Measurements from ENCODE around the gene STX1A. TPM values are rescaled to one million over a fixed set of nuclear protein-coding genes. Genes with fewer than 3 reads are reported as not detected.

Gene STX1A
- total RNA-seq, 2 experiments from 2014 or later = 5.3 to 5.7 TPM

DNA sequence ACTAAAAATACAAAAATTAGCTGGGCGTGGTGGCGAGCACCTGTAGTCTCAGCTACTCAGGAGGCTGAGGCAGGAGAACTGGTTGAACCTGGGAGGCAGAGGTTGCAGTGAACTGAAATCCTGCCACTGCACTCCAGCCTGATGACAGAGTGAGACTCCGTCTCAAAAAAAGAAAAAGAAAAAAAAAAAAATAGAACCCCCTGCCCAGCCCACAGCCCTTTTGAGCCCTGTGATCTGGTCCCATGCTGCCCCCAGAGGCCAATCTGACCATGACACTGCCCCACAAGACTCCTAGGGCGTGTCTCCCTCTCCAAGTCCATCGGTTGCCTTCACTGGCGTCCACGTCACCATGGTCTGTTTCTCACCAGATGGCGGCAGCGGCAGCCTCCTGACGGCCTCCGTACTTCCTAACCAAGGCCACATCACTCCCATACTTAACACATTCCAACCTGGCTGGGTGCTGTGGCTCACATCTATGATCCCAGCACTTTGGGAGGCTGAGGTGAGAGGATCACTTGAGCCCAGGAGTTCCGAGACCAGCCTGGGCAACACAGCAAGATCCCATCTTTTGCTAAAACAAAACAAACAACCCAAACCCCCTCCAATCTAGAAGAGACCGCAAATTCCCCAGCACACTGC, 18.0 kb downstream of the STX1A start:
- no peaks in the 10 kb centered on the region for H4K20me1 ChIP-seq (ENCODE audit: insufficient read depth, low read length)
- no peaks in the 10 kb centered on the region for H3K9me3 ChIP-seq (ENCODE audit: low read length)
- no peak overlapping the region for H2AFZ ChIP-seq (ENCODE audit: low read length)
- POLR2A ChIA-PET = interaction anchor here (0.5 to 1.0 kb wide), 3 partner anchors 10 to 281 kb away, joined by 3 to 4 read pairs (median 3); no protein-coding TSS in a partner anchor
- BruUV-seq (replicated peaks) = no TSS peak
- peaks cover 34% of the 10 kb centered on the region for H3K36me3 ChIP-seq (ENCODE audit: insufficient read depth, low read length)
- no peaks in the 10 kb centered on the region for H3K79me2 ChIP-seq (ENCODE audit: insufficient read depth, low read depth, low read length)
- no peaks in the 10 kb centered on the region for H3K4me1 ChIP-seq (ENCODE audit: insufficient read depth, low read length, poor library complexity, severe bottlenecking)
- no peak overlapping the region for H3K27ac ChIP-seq (ENCODE audit: low read depth, low read length, poor library complexity, severe bottlenecking)
- CTCF ChIA-PET (ENCODE audit: unreplicated experiment) = interaction anchor here (1.5 kb wide), 1 partner anchor 13 kb away, joined by 4 read pairs; no protein-coding TSS in a partner anchor
- TF ChIP-seq, protein P1, sequence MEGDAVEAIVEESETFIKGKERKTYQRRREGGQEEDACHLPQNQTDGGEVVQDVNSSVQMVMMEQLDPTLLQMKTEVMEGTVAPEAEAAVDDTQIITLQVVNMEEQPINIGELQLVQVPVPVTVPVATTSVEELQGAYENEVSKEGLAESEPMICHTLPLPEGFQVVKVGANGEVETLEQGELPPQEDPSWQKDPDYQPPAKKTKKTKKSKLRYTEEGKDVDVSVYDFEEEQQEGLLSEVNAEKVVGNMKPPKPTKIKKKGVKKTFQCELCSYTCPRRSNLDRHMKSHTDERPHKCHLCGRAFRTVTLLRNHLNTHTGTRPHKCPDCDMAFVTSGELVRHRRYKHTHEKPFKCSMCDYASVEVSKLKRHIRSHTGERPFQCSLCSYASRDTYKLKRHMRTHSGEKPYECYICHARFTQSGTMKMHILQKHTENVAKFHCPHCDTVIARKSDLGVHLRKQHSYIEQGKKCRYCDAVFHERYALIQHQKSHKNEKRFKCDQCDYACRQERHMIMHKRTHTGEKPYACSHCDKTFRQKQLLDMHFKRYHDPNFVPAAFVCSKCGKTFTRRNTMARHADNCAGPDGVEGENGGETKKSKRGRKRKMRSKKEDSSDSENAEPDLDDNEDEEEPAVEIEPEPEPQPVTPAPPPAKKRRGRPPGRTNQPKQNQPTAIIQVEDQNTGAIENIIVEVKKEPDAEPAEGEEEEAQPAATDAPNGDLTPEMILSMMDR (conservative IDR thresholded peaks at IDR 0.05; ENCODE audit: low read length) = peak; percentile 71
- no peak for TF ChIP-seq EZH2phosphoT487 (IDR thresholded peaks at IDR 0.05; ENCODE audit: borderline replicate concordance, low read depth, low read length)
- H3K4me2 ChIP-seq (ENCODE audit: low read length) = no peak overlapping the region
- DNase-seq (ENCODE audit: low spot score) = peak; percentile 35
- intact Hi-C loops (cut with micrococcal nuclease; ENCODE audit: unreplicated experiment) = no loop called here
- H3K4me3 ChIP-seq (ENCODE audit: low read depth, low read length, poor library complexity, severe bottlenecking) = no peak overlapping the region
- no peaks in the 10 kb centered on the region for H3K9me2 ChIP-seq (ENCODE audit: insufficient read depth, low read length)

DNA sequence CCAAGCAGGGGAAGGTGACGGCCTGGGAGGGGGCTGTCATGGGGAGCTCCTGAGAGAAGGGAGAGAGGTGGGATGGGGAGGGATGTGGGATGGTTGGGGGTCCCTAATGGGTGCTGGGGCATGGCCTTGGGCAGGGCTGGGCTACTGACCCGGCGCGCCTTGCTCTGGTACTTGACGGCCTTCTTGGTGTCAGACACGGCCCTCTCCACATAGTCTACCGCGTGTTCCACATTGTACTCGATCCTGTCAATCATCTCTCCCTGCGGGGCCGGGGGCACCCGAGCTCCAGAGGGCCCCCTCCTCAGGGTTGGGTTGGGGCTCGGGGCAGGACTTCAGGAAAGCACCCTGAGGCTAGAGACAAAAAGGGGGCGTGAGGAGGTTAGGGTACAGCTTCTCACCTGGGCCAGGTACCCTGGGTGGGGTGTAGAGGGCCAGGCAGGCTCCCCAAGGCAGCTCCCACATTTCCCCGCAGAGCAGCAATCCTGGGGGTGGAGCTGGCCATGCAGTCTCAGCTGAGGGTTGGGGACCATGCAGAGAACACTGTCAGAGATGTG, 18.8 kb downstream of the STX1A start:
- intact Hi-C loops (cut with micrococcal nuclease; ENCODE audit: unreplicated experiment) = no loop called here
- Histone ChIP-seq H4K20me1 (ENCODE audit: insufficient read depth, low read length) (no peaks in the 10 kb centered on the region), H3K9me3 (ENCODE audit: low read length) (no peaks in the 10 kb centered on the region), H3K4me2 (ENCODE audit: low read length) (no peak overlapping the region), H2AFZ (ENCODE audit: low read length) (no peak overlapping the region), H3K4me3 (ENCODE audit: low read depth, low read length, poor library complexity, severe bottlenecking) (no peak overlapping the region), H3K9me2 (ENCODE audit: insufficient read depth, low read length) (no peaks in the 10 kb centered on the region), H3K27ac (ENCODE audit: low read depth, low read length, poor library complexity, severe bottlenecking) (no peak overlapping the region), H3K36me3 (ENCODE audit: insufficient read depth, low read length) (peaks cover 42% of the 10 kb centered on the region), H3K4me1 (ENCODE audit: insufficient read depth, low read length, poor library complexity, severe bottlenecking) (no peaks in the 10 kb centered on the region), H3K79me2 (ENCODE audit: insufficient read depth, low read depth, low read length) (no peaks in the 10 kb centered on the region)
- POLR2A ChIA-PET = interaction anchor here (0.5 to 1.0 kb wide), 3 partner anchors 9 to 502 kb away, joined by 3 to 4 read pairs (median 3); no protein-coding TSS in a partner anchor
- TF ChIP-seq EZH2phosphoT487 (IDR thresholded peaks at IDR 0.05; ENCODE audit: borderline replicate concordance, low read depth, low read length) = no peak
- TF ChIP-seq, protein P1 (conservative IDR thresholded peaks at IDR 0.05; ENCODE audit: low read length) = no peak
- CTCF ChIA-PET (ENCODE audit: unreplicated experiment) = interaction anchor here (0.6 kb wide), 1 partner anchor 682 kb away, joined by 3 read pairs; no protein-coding TSS in a partner anchor
- BruUV-seq (replicated peaks) = no TSS peak
- no peak for DNase-seq (ENCODE audit: low spot score)

DNA sequence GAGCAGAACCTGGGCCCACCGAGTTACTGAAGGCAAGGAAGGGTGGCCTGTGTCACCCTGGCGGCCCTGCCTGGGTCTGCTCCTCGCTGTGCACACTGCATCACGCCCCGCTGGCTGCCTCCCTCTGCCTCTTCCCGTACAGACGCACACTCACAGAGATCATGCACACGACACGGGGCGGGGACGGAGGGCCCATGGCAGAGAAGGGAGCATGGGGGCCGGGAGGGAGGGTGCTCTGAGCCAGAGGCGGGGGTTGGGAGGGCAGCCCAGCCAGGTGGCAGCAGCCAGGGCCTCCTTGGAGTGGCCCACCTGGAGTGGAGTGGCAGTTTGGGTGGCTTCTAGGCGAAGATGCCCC, 19.4 kb downstream of the STX1A start:
- H3K9me2 ChIP-seq (ENCODE audit: insufficient read depth, low read length) = no peaks in the 10 kb centered on the region
- no peak overlapping the region for H3K27ac ChIP-seq (ENCODE audit: low read depth, low read length, poor library complexity, severe bottlenecking)
- TF ChIP-seq EZH2phosphoT487 (IDR thresholded peaks at IDR 0.05; ENCODE audit: borderline replicate concordance, low read depth, low read length) = no peak
- TF ChIP-seq, protein P1 (conservative IDR thresholded peaks at IDR 0.05; ENCODE audit: low read length) = no peak
- H2AFZ ChIP-seq (ENCODE audit: low read length) = no peak overlapping the region
- peaks cover 46% of the 10 kb centered on the region for H3K36me3 ChIP-seq (ENCODE audit: insufficient read depth, low read length)
- no peaks in the 10 kb centered on the region for H3K9me3 ChIP-seq (ENCODE audit: low read length)
- DNase-seq (ENCODE audit: low spot score) = no peak
- H3K4me3 ChIP-seq (ENCODE audit: low read depth, low read length, poor library complexity, severe bottlenecking) = no peak overlapping the region
- no peak overlapping the region for H3K4me2 ChIP-seq (ENCODE audit: low read length)
- H4K20me1 ChIP-seq (ENCODE audit: insufficient read depth, low read length) = no peaks in the 10 kb centered on the region
- BruUV-seq (replicated peaks) = no TSS peak
- CTCF ChIA-PET (ENCODE audit: unreplicated experiment) = no interaction called here
- H3K79me2 ChIP-seq (ENCODE audit: insufficient read depth, low read depth, low read length) = no peaks in the 10 kb centered on the region
- H3K4me1 ChIP-seq (ENCODE audit: insufficient read depth, low read length, poor library complexity, severe bottlenecking) = no peaks in the 10 kb centered on the region
- POLR2A ChIA-PET = no interaction called here
- intact Hi-C loops (cut with micrococcal nuclease; ENCODE audit: unreplicated experiment) = no loop called here

All from OCI-LY7 (cell line).